Measurements from ENCODE around the gene NR0B2.

NR0B2 gene

GRCh38 chr1:26938004-26938658, 24.4 kb upstream of the NR0B2 start:
- DNase-seq (ENCODE audit: low read depth in 2 of 2, low spot score in 1 of 2) = no peak

GRCh38 chr1:26936823-26937222, 23.0 kb upstream of the NR0B2 start:
- DNase-seq (ENCODE audit: low read depth in 2 of 2, low spot score in 1 of 2) = no peak

GRCh38 chr1:26932531-26932930, 18.8 kb upstream of the NR0B2 start:
- no peak for DNase-seq (ENCODE audit: low read depth in 2 of 2, low spot score in 1 of 2)

GRCh38 chr1:26923711-26924110, 9.9 kb upstream of the NR0B2 start:
- no peak for DNase-seq (ENCODE audit: low read depth in 2 of 2, low spot score in 1 of 2)

- DNase-seq (ENCODE audit: low read depth in 2 of 2, low spot score in 1 of 2) = no peak
Measured at GRCh38 chr1:26922901-26923300, 9.1 kb upstream of the NR0B2 start.

- no peak for DNase-seq (ENCODE audit: low read depth in 2 of 2, low spot score in 1 of 2)
Measured at GRCh38 chr1:26922431-26922729, 8.6 kb upstream of the NR0B2 start.

GRCh38 chr1:26921540-26922430, 8.0 kb upstream of the NR0B2 start, which contains the start of gene NUDC:
NUDC (plus strand) TSS chr1:26921743; CDS start chr1:26921849, 106 bp downstream.
- DNase-seq (ENCODE audit: low read depth in 2 of 2, low spot score in 1 of 2) = peak; percentile 84 to 93

GRCh38 chr1:26921126-26921539, 7.4 kb upstream of the NR0B2 start:
- DNase-seq (ENCODE audit: low read depth in 2 of 2, low spot score in 1 of 2) = no peak

GRCh38 chr1:26915204-26915842, 1.5 kb upstream of the NR0B2 start:
- no peak for DNase-seq (ENCODE audit: low read depth in 2 of 2, low spot score in 1 of 2)

- no peak for DNase-seq (ENCODE audit: low read depth in 2 of 2, low spot score in 1 of 2)
Measured at GRCh38 chr1:26913389-26913753, 404 bp downstream of the NR0B2 start.

- DNase-seq (ENCODE audit: low read depth in 2 of 2, low spot score in 1 of 2) = no peak
Measured at GRCh38 chr1:26912147-26912490, 1.7 kb downstream of the NR0B2 start.

GRCh38 chr1:26911399-26912146, 2.2 kb downstream of the NR0B2 start:
- DNase-seq (ENCODE audit: low read depth in 2 of 2, low spot score in 1 of 2) = no peak

GRCh38 chr1:26910343-26911160, 3.2 kb downstream of the NR0B2 start:
- DNase-seq (ENCODE audit: low read depth in 2 of 2, low spot score in 1 of 2) = no peak

- no peak for DNase-seq (ENCODE audit: low read depth in 2 of 2, low spot score in 1 of 2)
Measured at GRCh38 chr1:26909951-26910342, 3.8 kb downstream of the NR0B2 start.

GRCh38 chr1:26907071-26907917, 6.5 kb downstream of the NR0B2 start:
- no peak for DNase-seq (ENCODE audit: low read depth in 2 of 2, low spot score in 1 of 2)

- no peak for DNase-seq (ENCODE audit: low read depth in 2 of 2, low spot score in 1 of 2)
Measured at GRCh38 chr1:26900815-26901511, 12.8 kb downstream of the NR0B2 start.

- DNase-seq (ENCODE audit: low read depth in 2 of 2, low spot score in 1 of 2) = peak; percentile 71 to 76
Measured at GRCh38 chr1:26900001-26900814, 13.6 kb downstream of the NR0B2 start, which contains the start of gene GPATCH3. GPATCH3 (minus strand) TSS chr1:26900467; CDS start chr1:26900442, 25 bp downstream.

- DNase-seq (ENCODE audit: low read depth in 2 of 2, low spot score in 1 of 2) = no peak
Measured at GRCh38 chr1:26897351-26897750, 16.4 kb downstream of the NR0B2 start.

All from stimulated activated CD8-positive, alpha-beta memory T cell treated with anti-CD3 and anti-CD28 coated beads, Interleukin-4, amount 100 ng/mL, for 4 hours (primary cell).